Endothelial cell of umbilical vein (primary cell): ENCODE measurements around the gene COL18A1. TPM values are rescaled to one million over a fixed set of nuclear protein-coding genes. Genes with fewer than 3 reads are reported as not detected.

Experiments used
- BruUV-seq: library from RNA; stranded (reverse); fragments of 400-500 nt; replicated peaks from 2 replicates; lab custom pipeline; 2021; lab: Mats Ljungman, UMichigan
- CTCF ChIA-PET: fragments of 300-600, 350-600 bp; sonication (Branson Sonifier 250); formaldehyde crosslinking; loops from one replicate; lab custom pipeline; 2021; ENCODE audit warnings: antibody characterized with exemption, inconsistent platforms; lab: Charles Lee
- POLR2A ChIA-PET: fragments of 300-600, 350-600 bp; sonication (Branson Sonifier 250); formaldehyde crosslinking; loops from one replicate; lab custom pipeline; 2021; ENCODE audit warnings: antibody characterized with exemption, inconsistent platforms; lab: Charles Lee
- DNase-seq: peaks from one replicate; pipeline ENCODE4 v3.0.0-alpha.2; 2011; ENCODE audit warnings: low read depth, low spot score
- FAIRE-seq: peaks from 2 replicates; lab custom pipeline; 2011; peaks lifted over from hg19 to GRCh38; lab: Jason Lieb, UNC
- H2AFZ ChIP-seq: 2 replicates; pipeline ENCODE4 v1.6.0; 2012; ENCODE audit warnings: low read depth, low read length, control low read depth, inconsistent platforms
- H3K27ac ChIP-seq: 2 replicates; pipeline ENCODE4 v1.5.1; 2011; ENCODE audit warnings: low read depth, mild to moderate bottlenecking, control low read depth, low read length, moderate library complexity; ENCODE audit not compliant: insufficient read depth
- H3K27me3 ChIP-seq, 2 experiments: 2 replicates each; pipeline versions ENCODE4 v1.6.0 to v1.6.1; 2011; ENCODE audit warnings: low read length in 2 of 2, mixed read lengths in 1 of 2; ENCODE audit not compliant: control insufficient read depth in 2 of 2, insufficient read depth in 2 of 2
- H3K36me3 ChIP-seq, 2 experiments: 2 replicates in 1 of 2; 3 replicates in 1 of 2; pipeline ENCODE4 v1.5.1; 2011; ENCODE audit warnings: low read length in 2 of 2, mild to moderate bottlenecking in 1 of 2, moderate library complexity in 1 of 2; ENCODE audit not compliant: control insufficient read depth in 2 of 2, insufficient read depth in 2 of 2; ENCODE audit errors: extremely low read depth in 1 of 2
- H3K4me1 ChIP-seq: 3 replicates; pipeline ENCODE4 v1.5.1; 2011; ENCODE audit warnings: mild to moderate bottlenecking, low read length; ENCODE audit not compliant: control insufficient read depth, insufficient read depth; ENCODE audit errors: extremely low read depth
- H3K4me2 ChIP-seq: 2 replicates; pipeline ENCODE4 v1.6.1; 2011; ENCODE audit warnings: low read length, control low read depth, mixed read lengths; ENCODE audit not compliant: insufficient read depth
- H3K4me3 ChIP-seq, 3 experiments: fragments of 200-600 bp in 1 of 3; sonication (generic), shearing (Covaris generic) in 1 of 3; replicated peaks in 1 of 3; 2 replicates each; pipeline ENCODE4 v1.5.1; 2011 to 2016; ENCODE audit warnings: control low read depth in 3 of 3, low read length in 3 of 3, mild to moderate bottlenecking in 2 of 3, inconsistent platforms in 1 of 3, low read depth in 1 of 3, moderate library complexity in 1 of 3; ENCODE audit not compliant: insufficient read depth in 1 of 3
- H3K79me2 ChIP-seq: 2 replicates; pipeline ENCODE4 v1.6.0; 2012; ENCODE audit warnings: low read length, inconsistent platforms; ENCODE audit not compliant: control insufficient read depth, insufficient read depth
- H3K9ac ChIP-seq: replicated peaks from 2 replicates; pipeline ENCODE3; 2011; ENCODE audit warnings: low read length, control low read depth; ENCODE audit not compliant: insufficient read depth; ENCODE audit errors: extremely low read depth
- H3K9me1 ChIP-seq: replicated peaks from 3 replicates; pipeline ENCODE4 v1.6.0; 2011; ENCODE audit warnings: mild to moderate bottlenecking, low read length; ENCODE audit not compliant: control insufficient read depth, insufficient read depth; ENCODE audit errors: extremely low read depth
- H3K9me3 ChIP-seq: replicated peaks from 2 replicates; pipeline ENCODE4 v1.5.1; 2012; ENCODE audit warnings: low read length, inconsistent platforms; ENCODE audit not compliant: control insufficient read depth, insufficient read depth
- H4K20me1 ChIP-seq: replicated peaks from 2 replicates; pipeline ENCODE3; 2011; ENCODE audit warnings: mild to moderate bottlenecking, low read length; ENCODE audit not compliant: control insufficient read depth, insufficient read depth; ENCODE audit errors: extremely low read depth
- EZH2 ChIP-seq: IDR thresholded peaks from 2 replicates; pipeline ENCODE4 v1.6.1; 2012; ENCODE audit warnings: borderline replicate concordance, low read depth, mild to moderate bottlenecking, moderate library complexity, low read length, inconsistent platforms; ENCODE audit not compliant: severe bottlenecking
- FOS ChIP-seq: IDR thresholded peaks from 2 replicates; pipeline ENCODE4 v1.6.1; 2011; ENCODE audit warnings: mild to moderate bottlenecking, low read length, moderate library complexity, borderline replicate concordance; ENCODE audit not compliant: insufficient read depth
- GATA2 ChIP-seq: IDR thresholded peaks from 2 replicates; pipeline ENCODE4 v1.7.0; 2011; ENCODE audit warnings: low read depth, mild to moderate bottlenecking, moderate library complexity, mixed read lengths, low read length; ENCODE audit not compliant: insufficient read length, insufficient read depth
- JUN ChIP-seq: IDR thresholded peaks from 2 replicates; pipeline ENCODE4 v1.6.1; 2011; ENCODE audit warnings: borderline replicate concordance, low read depth; ENCODE audit not compliant: insufficient read length, insufficient read depth
- MYC ChIP-seq: IDR thresholded peaks from one replicate; pipeline ENCODE4 v1.6.1; 2011; ENCODE audit warnings: mild to moderate bottlenecking, low read depth, low read length
- POLR2A ChIP-seq: IDR thresholded peaks from 2 replicates; pipeline ENCODE4 v1.6.1; 2012; ENCODE audit warnings: low read depth, mild to moderate bottlenecking, control low read depth, low read length
- POLR2AphosphoS5 ChIP-seq: IDR thresholded peaks from 2 replicates; pipeline ENCODE4 v1.6.1; 2012; ENCODE audit warnings: low read depth, mild to moderate bottlenecking, control low read depth, low read length, moderate library complexity; ENCODE audit not compliant: insufficient read depth
- dilution Hi-C: fragments of 300-500 bp; cut with MboI; formaldehyde crosslinking; loops from one replicate; pipeline ENCODE4 v1.15.0; 2019; ENCODE audit warnings: low sequenced_read_pairs; ENCODE audit not compliant: extremely low pct_ligation_motif_present
- intact Hi-C: fragments of 100-400 bp; cut with micrococcal nuclease; formaldehyde crosslinking; loops from one replicate; pipeline ENCODE4 v1.10.0; 2022
- polyA plus RNA-seq, 4 experiments: library from polyadenylated mRNA; depleted of rRNA in 3 of 4; stranded (reverse) in 3 of 4; unstranded in 1 of 4; fragments of >200 nt; gene quantifications; 2 replicates each; pipeline versions ENCODE4 v1.2.1 to v1.2.3, GENCODE V29; 2011 to 2012; ENCODE audit warnings: missing spikeins in 1 of 4
- total RNA-seq: library from RNA; stranded (reverse); gene quantifications from 2 replicates; pipeline ENCODE4 v1.2.3, GENCODE V29; 2021
- TF ChIP-seq, protein P1 (sequence below), 2 donors: IDR thresholded peaks; 1 replicate in 1 of 2; 2 replicates in 1 of 2; pipeline ENCODE4 v1.5.1; 2011; ENCODE audit warnings: low read length in 2 of 2, mild to moderate bottlenecking in 2 of 2, moderate library complexity in 2 of 2, control low read depth in 1 of 2, inconsistent platforms in 1 of 2, low read depth in 1 of 2; ENCODE audit not compliant: insufficient read depth in 1 of 2; ENCODE audit errors: extremely low read depth in 1 of 2
- TF ChIP-seq, protein P2 (sequence below): IDR thresholded peaks from 2 replicates; pipeline ENCODE4 v1.6.1; 2011; ENCODE audit not compliant: insufficient read depth, insufficient read length

The COL18A1 gene
- total and polyA plus RNA-seq, 2 donors (not counting 3 experiments of a cell fraction or from before 2014, with no cell fraction given): 198 to 252 TPM

DNA sequence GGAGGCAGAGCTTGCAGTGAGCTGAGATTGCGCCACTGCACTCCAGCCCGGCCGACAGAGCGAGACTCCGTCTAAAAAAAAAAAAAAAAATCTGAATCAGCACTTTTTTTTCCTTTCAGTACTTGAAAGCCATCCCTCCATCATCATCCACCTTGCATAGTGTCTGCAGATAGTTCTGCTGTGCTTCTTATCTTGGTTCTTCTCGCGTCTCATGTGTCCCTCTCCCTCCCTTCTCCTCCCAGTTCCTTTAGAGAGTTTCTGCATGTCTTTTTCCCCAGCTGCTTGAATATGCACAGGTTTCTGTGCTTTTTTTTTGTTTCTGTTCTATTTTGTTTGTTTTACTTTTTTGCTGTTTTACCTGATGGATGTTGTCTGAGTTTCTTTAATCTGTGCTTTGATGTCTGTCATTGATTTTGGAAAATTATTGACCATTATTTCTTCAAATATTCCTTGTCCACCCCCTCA is 3.9 kb upstream of the COL18A1 start:
- H3K27ac ChIP-seq: no peak overlapping the region
- peaks cover 5 to 15% of the 10 kb centered on the region in 2 experiments for H3K27me3 ChIP-seq
- no peak for TF ChIP-seq POLR2A
- no peak for TF ChIP-seq GATA2
- no peak for TF ChIP-seq EZH2
- TF ChIP-seq FOS: no peak
- TF ChIP-seq, protein P1, sequence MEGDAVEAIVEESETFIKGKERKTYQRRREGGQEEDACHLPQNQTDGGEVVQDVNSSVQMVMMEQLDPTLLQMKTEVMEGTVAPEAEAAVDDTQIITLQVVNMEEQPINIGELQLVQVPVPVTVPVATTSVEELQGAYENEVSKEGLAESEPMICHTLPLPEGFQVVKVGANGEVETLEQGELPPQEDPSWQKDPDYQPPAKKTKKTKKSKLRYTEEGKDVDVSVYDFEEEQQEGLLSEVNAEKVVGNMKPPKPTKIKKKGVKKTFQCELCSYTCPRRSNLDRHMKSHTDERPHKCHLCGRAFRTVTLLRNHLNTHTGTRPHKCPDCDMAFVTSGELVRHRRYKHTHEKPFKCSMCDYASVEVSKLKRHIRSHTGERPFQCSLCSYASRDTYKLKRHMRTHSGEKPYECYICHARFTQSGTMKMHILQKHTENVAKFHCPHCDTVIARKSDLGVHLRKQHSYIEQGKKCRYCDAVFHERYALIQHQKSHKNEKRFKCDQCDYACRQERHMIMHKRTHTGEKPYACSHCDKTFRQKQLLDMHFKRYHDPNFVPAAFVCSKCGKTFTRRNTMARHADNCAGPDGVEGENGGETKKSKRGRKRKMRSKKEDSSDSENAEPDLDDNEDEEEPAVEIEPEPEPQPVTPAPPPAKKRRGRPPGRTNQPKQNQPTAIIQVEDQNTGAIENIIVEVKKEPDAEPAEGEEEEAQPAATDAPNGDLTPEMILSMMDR (IDR thresholded peaks at IDR 0.05; ENCODE audit: extremely low read depth in 1 of 2, insufficient read depth in 1 of 2, low read depth in 1 of 2, low read length in 2 of 2): no peak
- TF ChIP-seq JUN: no peak
- no peak for TF ChIP-seq POLR2AphosphoS5
- no peak for TF ChIP-seq MYC
- TF ChIP-seq, protein P2, sequence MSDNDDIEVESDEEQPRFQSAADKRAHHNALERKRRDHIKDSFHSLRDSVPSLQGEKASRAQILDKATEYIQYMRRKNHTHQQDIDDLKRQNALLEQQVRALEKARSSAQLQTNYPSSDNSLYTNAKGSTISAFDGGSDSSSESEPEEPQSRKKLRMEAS: no peak
- FAIRE-seq (no peak), DNase-seq (no peak)
- intact Hi-C loops: no loop called here
- ChIA-PET POLR2A (no interaction called here), CTCF (interaction anchor here (0.7 to 1.9 kb wide), 7 partner anchors 7 to 475 kb away, joined by 3 to 7 read pairs (median 5); no protein-coding TSS in a partner anchor)
- H3K4me2 ChIP-seq: no peak overlapping the region
- no peak overlapping the region for H3K9ac ChIP-seq
- BruUV-seq: no TSS peak
- H3K9me3 ChIP-seq: no peaks in the 10 kb centered on the region
- no peaks in the 10 kb centered on the region for H3K36me3 ChIP-seq
- H4K20me1 ChIP-seq: no peaks in the 10 kb centered on the region
- H3K4me3 ChIP-seq: no peak overlapping the region
- dilution Hi-C loops: no loop called here
- H2AFZ ChIP-seq: no peak overlapping the region
- peaks cover 4% of the 10 kb centered on the region for H3K4me1 ChIP-seq
- H3K79me2 ChIP-seq: peaks cover 6% of the 10 kb centered on the region
- H3K9me1 ChIP-seq: no peaks in the 10 kb centered on the region
